Brain pericyte (primary cell): Measurements from ENCODE around the gene CHCHD5.
A peak's percentile ranks its signal among the peaks of the same experiment; 100 is the strongest.
"Not testable (repeated sequence)": the region's sequence is repeated elsewhere in the genome, so short reads cannot be mapped to it uniquely, and the experiment has no call there.

Experiments used
- DNase-seq: peaks from one replicate; pipeline ENCODE4 v3.0.0-alpha.2; 2012; ENCODE audit warnings: low read depth, low spot score

The CHCHD5 gene

GRCh38 chr2:112585873-112586464 lies 1.6 kb downstream of the CHCHD5 start:
- DNase-seq = no peak

- peak; percentile 87 for DNase-seq
Observed at GRCh38 chr2:112588611-112589045, 4.2 kb downstream of the CHCHD5 start.

GRCh38 chr2:112591413-112591812 lies 7.0 kb downstream of the CHCHD5 start:
- DNase-seq = no peak

- no peak for DNase-seq
Observed at GRCh38 chr2:112593736-112594135, 9.3 kb downstream of the CHCHD5 start.

- no peak for DNase-seq
Observed at GRCh38 chr2:112597537-112598322, 13.3 kb downstream of the CHCHD5 start.

GRCh38 chr2:112600634-112601033 lies 16.2 kb downstream of the CHCHD5 start:
- DNase-seq = no peak

- DNase-seq = no peak
Observed at GRCh38 chr2:112601754-112602153, 17.3 kb downstream of the CHCHD5 start.

- no peak for DNase-seq
Observed at GRCh38 chr2:112602917-112603316, 18.5 kb downstream of the CHCHD5 start.

GRCh38 chr2:112603731-112604130 lies 19.3 kb downstream of the CHCHD5 start:
- no peak for DNase-seq

- DNase-seq = no peak
Observed at GRCh38 chr2:112604952-112605351, 20.5 kb downstream of the CHCHD5 start.

GRCh38 chr2:112605926-112606325 lies 21.5 kb downstream of the CHCHD5 start:
- DNase-seq = no peak

GRCh38 chr2:112606547-112606946 lies 22.1 kb downstream of the CHCHD5 start:
- DNase-seq = no peak

- no peak for DNase-seq
Observed at GRCh38 chr2:112607680-112608438, 23.4 kb downstream of the CHCHD5 start.

GRCh38 chr2:112609320-112609719 lies 24.9 kb downstream of the CHCHD5 start:
- DNase-seq = not testable (repeated sequence)

- not testable (repeated sequence) for DNase-seq
Observed at GRCh38 chr2:112612283-112612682, 27.9 kb downstream of the CHCHD5 start.

GRCh38 chr2:112614201-112614840 lies 29.9 kb downstream of the CHCHD5 start:
- DNase-seq = no peak

- no peak for DNase-seq
Observed at GRCh38 chr2:112615051-112615450, 30.6 kb downstream of the CHCHD5 start.

GRCh38 chr2:112615798-112616197 lies 31.4 kb downstream of the CHCHD5 start:
- DNase-seq = not testable (repeated sequence)

- no peak for DNase-seq
Observed at GRCh38 chr2:112618383-112618782, 34.0 kb downstream of the CHCHD5 start.

- no peak for DNase-seq
Observed at GRCh38 chr2:112621790-112622527, 37.5 kb downstream of the CHCHD5 start.

GRCh38 chr2:112622528-112622849 lies 38.1 kb downstream of the CHCHD5 start:
- DNase-seq = no peak
